NCI-H82 (cell line): ENCODE data around the gene ROBO2.

Experiments
- DNase-seq: peaks from one replicate; lab custom pipeline; 2025; lab: John Stamatoyannopoulos, UW

Gene ROBO2

GRCh38 chr3:77571971-77572715 is 532.2 kb downstream of the ROBO2 start:
- DNase-seq: no peak

- DNase-seq: no peak
These were observed 537.4 kb downstream of the ROBO2 start for GRCh38 chr3:77577264-77577663.

GRCh38 chr3:77586216-77586615 is 546.3 kb downstream of the ROBO2 start:
- DNase-seq: no peak

GRCh38 chr3:77588863-77589262 is 549.0 kb downstream of the ROBO2 start:
- no peak for DNase-seq

- no peak for DNase-seq
These were observed 550.3 kb downstream of the ROBO2 start for GRCh38 chr3:77590191-77590590.

- DNase-seq: no peak
These were observed 555.5 kb downstream of the ROBO2 start for GRCh38 chr3:77595371-77595870.

- DNase-seq: no peak
These were observed 560.0 kb downstream of the ROBO2 start for GRCh38 chr3:77599948-77600347.

GRCh38 chr3:77601823-77602415 is 562.0 kb downstream of the ROBO2 start:
- DNase-seq: no peak

GRCh38 chr3:77602722-77603121 is 562.8 kb downstream of the ROBO2 start:
- no peak for DNase-seq

- DNase-seq: no peak
These were observed 565.4 kb downstream of the ROBO2 start for GRCh38 chr3:77605308-77605707.

GRCh38 chr3:77605865-77606264 is 566.0 kb downstream of the ROBO2 start:
- DNase-seq: no peak

GRCh38 chr3:77606372-77606771 is 566.5 kb downstream of the ROBO2 start:
- no peak for DNase-seq

GRCh38 chr3:77618686-77619085 is 578.8 kb downstream of the ROBO2 start:
- no peak for DNase-seq

GRCh38 chr3:77620009-77620408 is 580.1 kb downstream of the ROBO2 start:
- no peak for DNase-seq

- DNase-seq: no peak
These were observed 583.6 kb downstream of the ROBO2 start for GRCh38 chr3:77623500-77623899.

GRCh38 chr3:77626157-77626556 is 586.3 kb downstream of the ROBO2 start:
- no peak for DNase-seq

- no peak for DNase-seq
These were observed 608.3 kb downstream of the ROBO2 start for GRCh38 chr3:77648214-77648613.

- no peak for DNase-seq
These were observed 608.8 kb downstream of the ROBO2 start for GRCh38 chr3:77648664-77649063.

GRCh38 chr3:77652624-77653023 is 612.7 kb downstream of the ROBO2 start:
- DNase-seq: no peak

GRCh38 chr3:77655396-77655795 is 615.5 kb downstream of the ROBO2 start:
- no peak for DNase-seq

- DNase-seq: no peak
These were observed 620.8 kb downstream of the ROBO2 start for GRCh38 chr3:77660718-77661117.

GRCh38 chr3:77667901-77668300 is 628.0 kb downstream of the ROBO2 start:
- DNase-seq: no peak

- DNase-seq: peak; percentile 1
These were observed 628.5 kb downstream of the ROBO2 start for GRCh38 chr3:77668376-77668775.

- no peak for DNase-seq
These were observed 632.1 kb downstream of the ROBO2 start for GRCh38 chr3:77672016-77672415.
